ENCODE measurements around the gene NECTIN3. TPM values are rescaled to one million over a fixed set of nuclear protein-coding genes. Genes with fewer than 3 reads are reported as not detected.

Gene NECTIN3
- total and polyA plus RNA-seq, 2 of the 4 experiments (the other 2 are of a cell fraction): 34.7 to 155 TPM

DNA sequence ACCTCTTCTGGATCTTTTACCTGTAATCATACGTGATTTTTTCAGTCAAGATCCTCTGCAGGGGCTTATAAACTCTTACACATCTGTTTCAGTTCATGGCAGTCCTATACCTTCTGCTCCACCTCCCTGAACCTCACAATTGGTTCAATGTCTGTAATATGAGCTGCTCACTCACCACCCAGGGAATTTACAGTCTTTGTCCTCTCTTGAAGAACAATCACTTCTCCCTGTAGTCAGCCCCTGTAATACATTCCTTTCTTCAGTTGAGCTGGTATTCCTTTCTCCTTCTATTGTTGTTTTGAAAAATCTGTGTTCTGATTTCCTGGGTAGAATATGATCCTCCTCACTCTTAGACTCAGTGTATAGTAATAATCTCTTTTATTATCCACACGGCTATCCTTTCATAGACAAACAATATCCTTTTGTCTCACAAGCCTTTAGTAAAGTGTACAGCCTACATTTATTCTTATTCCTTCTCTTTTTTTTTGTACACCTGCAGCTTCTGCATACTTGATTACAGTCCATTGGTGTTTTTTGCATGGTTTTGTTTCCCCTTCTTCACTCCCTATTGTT lies 101.8 kb downstream of the NECTIN3 start:
- no peak overlapping the region for H2AK5ac ChIP-seq (ENCODE audit: low read depth, low read length)
- H3K4ac ChIP-seq (ENCODE audit: low read depth, low read length): no peak overlapping the region
- no peaks in the 10 kb centered on the region for H3K9me3 ChIP-seq (ENCODE audit: control insufficient read depth, insufficient read depth, low read length)
- no peak overlapping the region for H2AFZ ChIP-seq (replicated peaks; ENCODE audit: low read length, poor library complexity)
- TF ChIP-seq NFE2L2 (IDR thresholded peaks at IDR 0.05; ENCODE audit: low read depth, low read length): no peak
- no peak for TF ChIP-seq CHD1 (IDR thresholded peaks at IDR 0.05; ENCODE audit: low read depth, low read length)
- no peak for TF ChIP-seq RFX5 (IDR thresholded peaks at IDR 0.05; ENCODE audit: low read depth, low read length)
- TF ChIP-seq, protein P1, sequence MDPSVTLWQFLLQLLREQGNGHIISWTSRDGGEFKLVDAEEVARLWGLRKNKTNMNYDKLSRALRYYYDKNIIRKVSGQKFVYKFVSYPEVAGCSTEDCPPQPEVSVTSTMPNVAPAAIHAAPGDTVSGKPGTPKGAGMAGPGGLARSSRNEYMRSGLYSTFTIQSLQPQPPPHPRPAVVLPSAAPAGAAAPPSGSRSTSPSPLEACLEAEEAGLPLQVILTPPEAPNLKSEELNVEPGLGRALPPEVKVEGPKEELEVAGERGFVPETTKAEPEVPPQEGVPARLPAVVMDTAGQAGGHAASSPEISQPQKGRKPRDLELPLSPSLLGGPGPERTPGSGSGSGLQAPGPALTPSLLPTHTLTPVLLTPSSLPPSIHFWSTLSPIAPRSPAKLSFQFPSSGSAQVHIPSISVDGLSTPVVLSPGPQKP (IDR thresholded peaks at IDR 0.05; ENCODE audit: borderline replicate concordance, low read depth, low read length): no peak
- no peak for TF ChIP-seq CEBPB (IDR thresholded peaks at IDR 0.05; ENCODE audit: low read depth, low read length)
- no peak for TF ChIP-seq MAZ (IDR thresholded peaks at IDR 0.05; ENCODE audit: borderline replicate concordance, low read depth, low read length)
- TF ChIP-seq RAD21 (IDR thresholded peaks at IDR 0.05; ENCODE audit: low read length): no peak
- TF ChIP-seq, protein P2, sequence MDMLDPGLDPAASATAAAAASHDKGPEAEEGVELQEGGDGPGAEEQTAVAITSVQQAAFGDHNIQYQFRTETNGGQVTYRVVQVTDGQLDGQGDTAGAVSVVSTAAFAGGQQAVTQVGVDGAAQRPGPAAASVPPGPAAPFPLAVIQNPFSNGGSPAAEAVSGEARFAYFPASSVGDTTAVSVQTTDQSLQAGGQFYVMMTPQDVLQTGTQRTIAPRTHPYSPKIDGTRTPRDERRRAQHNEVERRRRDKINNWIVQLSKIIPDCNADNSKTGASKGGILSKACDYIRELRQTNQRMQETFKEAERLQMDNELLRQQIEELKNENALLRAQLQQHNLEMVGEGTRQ (IDR thresholded peaks at IDR 0.05; ENCODE audit: low read depth, low read length): no peak
- TF ChIP-seq MXI1 (IDR thresholded peaks at IDR 0.05; ENCODE audit: borderline replicate concordance, low read depth, low read length): no peak
- TF ChIP-seq, protein P3, sequence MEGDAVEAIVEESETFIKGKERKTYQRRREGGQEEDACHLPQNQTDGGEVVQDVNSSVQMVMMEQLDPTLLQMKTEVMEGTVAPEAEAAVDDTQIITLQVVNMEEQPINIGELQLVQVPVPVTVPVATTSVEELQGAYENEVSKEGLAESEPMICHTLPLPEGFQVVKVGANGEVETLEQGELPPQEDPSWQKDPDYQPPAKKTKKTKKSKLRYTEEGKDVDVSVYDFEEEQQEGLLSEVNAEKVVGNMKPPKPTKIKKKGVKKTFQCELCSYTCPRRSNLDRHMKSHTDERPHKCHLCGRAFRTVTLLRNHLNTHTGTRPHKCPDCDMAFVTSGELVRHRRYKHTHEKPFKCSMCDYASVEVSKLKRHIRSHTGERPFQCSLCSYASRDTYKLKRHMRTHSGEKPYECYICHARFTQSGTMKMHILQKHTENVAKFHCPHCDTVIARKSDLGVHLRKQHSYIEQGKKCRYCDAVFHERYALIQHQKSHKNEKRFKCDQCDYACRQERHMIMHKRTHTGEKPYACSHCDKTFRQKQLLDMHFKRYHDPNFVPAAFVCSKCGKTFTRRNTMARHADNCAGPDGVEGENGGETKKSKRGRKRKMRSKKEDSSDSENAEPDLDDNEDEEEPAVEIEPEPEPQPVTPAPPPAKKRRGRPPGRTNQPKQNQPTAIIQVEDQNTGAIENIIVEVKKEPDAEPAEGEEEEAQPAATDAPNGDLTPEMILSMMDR (conservative IDR thresholded peaks at IDR 0.05; ENCODE audit: low read depth, low read length): no peak
- TF ChIP-seq MAFK (IDR thresholded peaks at IDR 0.05; ENCODE audit: low read depth, low read length): no peak
- no peak for TF ChIP-seq POLR2A (IDR thresholded peaks at IDR 0.05; ENCODE audit: low read depth, low read length)
- no peak for TF ChIP-seq RCOR1 (IDR thresholded peaks at IDR 0.05; ENCODE audit: insufficient replicate concordance, low read length)
- ChIA-PET POLR2A (ENCODE audit: unreplicated experiment) (no interaction called here), CTCF (no interaction called here)
- no peak overlapping the region for H3K4me3 ChIP-seq (ENCODE audit: insufficient read depth, low read depth, low read length)
- H3K9ac ChIP-seq (ENCODE audit: low read depth, low read length): no peak overlapping the region
- peaks cover 22 to 41% of the 10 kb centered on the region in 2 experiments for H3K79me1 ChIP-seq (ENCODE audit: low read depth in 1 of 2, low read length in 2 of 2)
- H3K9me1 ChIP-seq (ENCODE audit: insufficient read depth, low read length): peaks cover 4% of the 10 kb centered on the region; the same call in 1 of the 2 replicates
- H3K56ac ChIP-seq (ENCODE audit: extremely low read depth, insufficient read depth, low read length): no peak overlapping the region
- BruUV-seq (replicated peaks): no TSS peak
- H3K18ac ChIP-seq (ENCODE audit: low read depth, low read length): no peak overlapping the region
- no peak overlapping the region for H2BK120ac ChIP-seq (ENCODE audit: low read depth, low read length)
- 100% methylated on average over 1 of the region's 2 CpGs; no CpG with 5 or more reads in 1 of the 2 experiments for WGBS, 2 experiments (ENCODE audit: extremely low coverage in 2 of 2, insufficient read length in 1 of 2)
- DNase-seq (peak; percentile 37), ATAC-seq (ENCODE audit: low read depth) (no peak)
- intact Hi-C loops (cut with micrococcal nuclease) (no loop called here), in situ Hi-C loops (cut with MboI; ENCODE audit: low sequenced_read_pairs) (no loop called here), dilution Hi-C loops (cut with HindIII; ENCODE audit: low sequenced_read_pairs, unreplicated experiment) (no loop called here)
- no peak overlapping the region for H4K91ac ChIP-seq (ENCODE audit: insufficient read depth, low read depth, low read length)
- no peak overlapping the region for H2BK20ac ChIP-seq (ENCODE audit: low read depth, low read length)
- no peak overlapping the region for H2BK5ac ChIP-seq (ENCODE audit: low read depth, low read length, poor library complexity, severe bottlenecking)
- no peak overlapping the region for H2BK15ac ChIP-seq (ENCODE audit: low read depth, low read length)
- H3K23ac ChIP-seq (ENCODE audit: low read depth, low read length): no peak overlapping the region
- H4K8ac ChIP-seq (ENCODE audit: low read depth in 2 of 2, low read length in 2 of 2): no peak overlapping the region
- H3K27me3 ChIP-seq (ENCODE audit: control insufficient read depth, insufficient read depth, low read length): no peaks in the 10 kb centered on the region
- no peak overlapping the region for H3K4me2 ChIP-seq (ENCODE audit: low read depth, low read length)
- no peak overlapping the region for H3K27ac ChIP-seq (ENCODE audit: insufficient read depth, low read length)
- H4K20me1 ChIP-seq (ENCODE audit: insufficient read depth, low read length): no peaks in the 10 kb centered on the region; the same call in 1 of the 2 replicates
- H3K4me1 ChIP-seq (ENCODE audit: control insufficient read depth, insufficient read depth, low read length): no peaks in the 10 kb centered on the region
- peaks cover 26% of the 10 kb centered on the region for H3K36me3 ChIP-seq (ENCODE audit: control insufficient read depth, insufficient read depth, low read length)
- H2AK9ac ChIP-seq (replicated peaks; ENCODE audit: low read depth, low read length, poor library complexity): no peak overlapping the region
- H4K5ac ChIP-seq (ENCODE audit: low read depth, low read length): no peak overlapping the region; the same call in 1 of the 2 replicates
- no peak overlapping the region for H3K14ac ChIP-seq (replicated peaks; ENCODE audit: low read depth, low read length)

Data from IMR-90 (cell line).